IPS-18c (cell line): ENCODE measurements around the gene NFATC2.
"Not testable (repeated sequence)": the region's sequence is repeated elsewhere in the genome, so short reads cannot be mapped to it uniquely, and the experiment has no call there.

Source experiments
- H3K4me3 ChIP-seq: 2 replicates; pipeline ENCODE4 v1.7.0; 2013; ENCODE audit warnings: low read depth, mild to moderate bottlenecking, low read length, moderate library complexity; ENCODE audit not compliant: insufficient read depth
- H3K9me3 ChIP-seq: one replicate; pipeline ENCODE4 v1.6.1; 2013; ENCODE audit warnings: mild to moderate bottlenecking, low read length, moderate library complexity; ENCODE audit not compliant: control insufficient read depth, insufficient read depth

NFATC2 gene

GRCh38 chr20:51345601-51346101 is 196.9 kb downstream of the NFATC2 start:
- no peaks in the 10 kb centered on the region for H3K9me3 ChIP-seq
- H3K4me3 ChIP-seq = no peak overlapping the region

GRCh38 chr20:51343802-51344201 is 198.7 kb downstream of the NFATC2 start:
- H3K4me3 ChIP-seq = not testable (repeated sequence)

GRCh38 chr20:51342510-51343236 is 199.8 kb downstream of the NFATC2 start:
- H3K9me3 ChIP-seq = no peaks in the 10 kb centered on the region

More at GRCh38 chr20:51343802-51344201, 198.7 kb downstream of the NFATC2 start:
- H3K9me3 ChIP-seq = not testable (repeated sequence)

GRCh38 chr20:51341581-51341980 is 200.9 kb downstream of the NFATC2 start:
- H3K4me3 ChIP-seq = no peak overlapping the region
- peaks cover 2% of the 10 kb centered on the region for H3K9me3 ChIP-seq

More at GRCh38 chr20:51342510-51343236, 199.8 kb downstream of the NFATC2 start:
- no peak overlapping the region for H3K4me3 ChIP-seq

- Histone ChIP-seq H3K9me3 (peaks cover 2% of the 10 kb centered on the region), H3K4me3 (no peak overlapping the region)
Observed at GRCh38 chr20:51340451-51340840, 202.1 kb downstream of the NFATC2 start.

GRCh38 chr20:51339721-51340450 is 202.6 kb downstream of the NFATC2 start:
- Histone ChIP-seq H3K4me3 (no peak overlapping the region), H3K9me3 (peaks cover 2% of the 10 kb centered on the region)

GRCh38 chr20:51338692-51339440 is 203.7 kb downstream of the NFATC2 start:
- Histone ChIP-seq H3K9me3 (peaks cover 2% of the 10 kb centered on the region), H3K4me3 (no peak overlapping the region)

GRCh38 chr20:51337126-51337805 is 205.3 kb downstream of the NFATC2 start:
- H3K9me3 ChIP-seq = peaks cover 2% of the 10 kb centered on the region
- H3K4me3 ChIP-seq = no peak overlapping the region
